Retinal pigment epithelial cell (primary cell): ENCODE results near the gene PPP1R37.

Experiments
- DNase-seq: peaks from one replicate; pipeline ENCODE4 v3.0.0-alpha.2; 2010; ENCODE audit warnings: low read depth
- H3K4me3 ChIP-seq: 2 replicates; pipeline ENCODE4 v1.5.1; 2011; ENCODE audit warnings: mild to moderate bottlenecking, low read length, control low read depth, moderate library complexity
- TF ChIP-seq, protein P1 (sequence below): conservative IDR thresholded peaks from 2 replicates; pipeline ENCODE4 v1.5.1; 2011; ENCODE audit warnings: low read depth, low read length, control low read depth, inconsistent platforms

PPP1R37 gene

DNA sequence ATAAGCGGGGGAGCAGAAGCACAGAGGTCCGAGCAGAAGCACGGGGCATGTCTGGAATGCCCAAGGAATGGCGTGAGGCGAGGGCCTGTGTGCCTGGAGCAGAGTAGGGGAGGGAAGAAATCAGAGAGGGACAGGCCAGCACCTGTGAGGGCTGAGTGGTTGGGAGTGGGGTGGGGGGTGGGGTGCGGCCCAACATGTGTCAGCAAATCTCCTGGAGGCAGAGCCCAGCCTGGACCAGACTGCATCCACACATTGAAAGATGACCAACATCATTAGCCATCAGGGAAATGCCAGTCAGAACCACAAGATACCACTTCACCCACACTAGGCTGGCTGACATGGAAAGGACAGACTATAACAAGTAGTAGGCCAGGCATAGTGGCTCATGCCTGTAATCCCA, 42.9 kb upstream of the PPP1R37 start:
- TF ChIP-seq, protein P1, sequence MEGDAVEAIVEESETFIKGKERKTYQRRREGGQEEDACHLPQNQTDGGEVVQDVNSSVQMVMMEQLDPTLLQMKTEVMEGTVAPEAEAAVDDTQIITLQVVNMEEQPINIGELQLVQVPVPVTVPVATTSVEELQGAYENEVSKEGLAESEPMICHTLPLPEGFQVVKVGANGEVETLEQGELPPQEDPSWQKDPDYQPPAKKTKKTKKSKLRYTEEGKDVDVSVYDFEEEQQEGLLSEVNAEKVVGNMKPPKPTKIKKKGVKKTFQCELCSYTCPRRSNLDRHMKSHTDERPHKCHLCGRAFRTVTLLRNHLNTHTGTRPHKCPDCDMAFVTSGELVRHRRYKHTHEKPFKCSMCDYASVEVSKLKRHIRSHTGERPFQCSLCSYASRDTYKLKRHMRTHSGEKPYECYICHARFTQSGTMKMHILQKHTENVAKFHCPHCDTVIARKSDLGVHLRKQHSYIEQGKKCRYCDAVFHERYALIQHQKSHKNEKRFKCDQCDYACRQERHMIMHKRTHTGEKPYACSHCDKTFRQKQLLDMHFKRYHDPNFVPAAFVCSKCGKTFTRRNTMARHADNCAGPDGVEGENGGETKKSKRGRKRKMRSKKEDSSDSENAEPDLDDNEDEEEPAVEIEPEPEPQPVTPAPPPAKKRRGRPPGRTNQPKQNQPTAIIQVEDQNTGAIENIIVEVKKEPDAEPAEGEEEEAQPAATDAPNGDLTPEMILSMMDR: no peak
- H3K4me3 ChIP-seq: no peak overlapping the region
- DNase-seq: no peak

DNA sequence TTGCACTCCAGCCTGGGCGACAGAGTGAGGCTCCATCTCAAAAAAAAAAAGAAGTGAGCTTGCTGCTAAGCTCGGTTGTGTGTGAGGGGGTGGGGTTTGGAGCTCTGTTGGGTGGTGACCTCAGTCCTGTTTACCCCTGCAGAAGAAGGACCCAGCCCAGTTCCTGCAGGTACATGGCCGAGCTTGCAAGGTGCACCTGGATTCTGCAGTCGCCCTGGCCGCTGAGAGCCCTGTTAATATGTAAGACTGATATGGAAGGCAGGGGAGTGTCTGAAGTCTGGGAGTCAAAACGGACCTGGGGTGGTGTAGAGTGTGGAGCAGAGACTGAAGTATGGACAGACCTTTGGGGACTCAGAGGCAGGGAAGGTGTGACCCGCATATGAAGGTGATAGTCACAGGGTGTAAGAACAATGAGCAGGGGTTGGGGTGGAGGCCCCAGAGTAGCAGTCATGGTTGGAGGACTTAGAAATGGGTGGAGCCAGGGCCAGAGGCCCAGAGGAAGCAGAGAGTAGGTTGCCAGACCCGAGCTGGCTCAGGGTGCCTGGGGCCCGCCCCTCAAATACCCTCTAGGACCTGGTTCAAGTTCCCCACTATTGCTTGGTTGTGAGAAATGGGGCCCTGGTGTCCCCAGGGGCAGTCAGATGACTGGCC, 40.9 kb upstream of the PPP1R37 start:
- TF ChIP-seq, protein P1: no peak
- no peak for DNase-seq
- H3K4me3 ChIP-seq: no peak overlapping the region

DNA sequence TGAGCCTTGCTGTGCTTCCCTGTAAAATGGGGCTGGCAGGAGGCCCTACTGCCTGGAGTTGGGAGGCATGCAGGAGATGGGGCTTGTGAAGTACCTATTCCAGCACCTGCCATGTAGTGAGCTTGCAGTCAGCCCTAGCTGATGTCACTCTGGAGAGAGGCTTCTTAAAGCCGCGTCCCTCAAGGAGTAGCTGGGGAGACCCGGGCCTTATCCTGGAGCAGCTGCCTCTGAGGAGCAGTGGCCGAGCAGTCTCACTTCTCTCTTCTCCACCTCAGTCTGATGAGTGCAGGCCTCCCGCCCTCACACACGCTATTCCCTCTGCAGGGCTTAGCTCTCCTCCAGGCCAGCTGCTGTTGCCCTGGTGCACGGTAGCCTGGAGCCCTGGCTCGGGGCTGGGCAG, 36.1 kb upstream of the PPP1R37 start:
- TF ChIP-seq, protein P1: no peak
- no peak for DNase-seq
- H3K4me3 ChIP-seq: no peak overlapping the region

DNA sequence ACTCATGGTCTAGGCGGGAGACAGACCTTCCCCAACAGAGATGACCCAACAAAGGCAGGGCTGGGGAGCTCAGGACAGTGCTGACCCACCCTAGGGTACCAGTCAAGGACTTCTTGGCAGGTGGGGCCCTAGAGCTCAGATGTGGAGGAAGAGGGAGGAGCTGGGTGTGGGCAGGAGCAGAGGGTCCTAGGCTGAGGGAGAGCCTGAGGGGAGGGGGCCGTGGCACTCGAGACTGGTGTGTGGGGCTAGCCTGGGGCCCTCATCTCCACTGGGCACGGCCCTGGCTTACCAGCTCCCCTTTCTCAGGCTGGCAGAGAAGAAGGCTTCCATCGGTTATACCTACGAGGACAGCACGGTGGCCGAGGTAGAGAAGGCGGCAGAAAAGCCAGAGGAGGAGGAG, 35.5 kb upstream of the PPP1R37 start:
- H3K4me3 ChIP-seq: no peak overlapping the region
- TF ChIP-seq, protein P1: no peak
- DNase-seq: no peak

DNA sequence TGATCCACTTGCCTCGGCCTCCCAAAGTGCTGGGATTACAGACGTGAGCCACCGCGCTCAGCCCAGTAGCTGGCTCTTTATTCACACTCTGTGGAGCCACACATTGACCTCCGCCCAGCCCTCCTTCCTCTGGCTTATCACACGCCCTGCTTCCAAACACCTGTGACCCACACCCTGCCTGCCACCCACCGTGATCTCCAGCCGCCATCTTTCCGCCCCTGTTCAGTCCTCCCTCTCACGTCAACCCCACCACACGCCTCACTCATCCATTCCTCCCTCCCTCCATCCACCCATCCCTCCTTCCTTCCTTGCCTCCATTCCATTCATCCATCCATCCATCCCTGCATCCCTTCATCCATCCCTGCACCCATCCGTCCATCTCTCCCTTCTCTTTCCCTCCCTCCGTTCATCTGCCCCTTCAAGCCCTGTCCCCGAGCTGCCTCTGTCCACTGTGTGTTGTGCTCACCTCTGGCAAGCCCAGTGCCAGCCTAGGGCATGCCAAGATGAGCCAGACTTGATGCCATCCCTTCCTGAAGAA, 34.3 kb upstream of the PPP1R37 start:
- TF ChIP-seq, protein P1: no peak
- H3K4me3 ChIP-seq: no peak overlapping the region
- DNase-seq: no peak

DNA sequence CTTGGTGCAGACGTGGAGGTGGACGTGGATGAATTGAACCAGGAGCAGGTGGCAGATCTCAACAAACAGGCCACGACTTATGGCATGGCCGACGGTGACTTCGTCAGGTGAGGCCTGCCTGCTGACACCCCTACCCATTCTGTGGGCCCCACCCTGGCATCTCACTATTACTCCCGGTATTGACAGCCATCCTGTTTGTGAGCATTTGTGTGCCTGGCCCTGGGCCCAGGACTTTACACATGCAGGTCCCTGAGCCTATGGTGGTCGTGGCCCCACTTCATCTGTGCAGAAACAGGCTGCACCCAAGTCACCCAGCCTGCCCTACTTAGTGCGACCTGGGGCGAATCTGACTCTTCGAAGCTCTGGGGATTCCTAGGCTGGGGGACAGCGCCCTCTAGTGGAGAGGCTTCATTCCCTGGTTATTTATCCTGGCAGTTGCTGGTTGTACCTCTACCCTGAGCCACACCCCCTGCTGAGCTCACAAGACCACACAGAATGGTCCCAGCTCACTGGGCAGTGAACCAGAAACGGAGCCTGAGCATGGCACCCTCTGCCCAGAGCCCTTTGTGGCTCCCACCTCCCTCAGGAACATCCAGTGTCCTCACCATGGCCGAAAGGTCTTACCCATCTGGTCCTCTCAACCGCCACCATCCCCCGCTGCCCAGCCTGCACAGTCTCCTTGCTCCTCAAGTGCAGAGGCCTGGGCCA, 33.6 kb upstream of the PPP1R37 start:
- no peak for DNase-seq
- no peak overlapping the region for H3K4me3 ChIP-seq
- TF ChIP-seq, protein P1: peak; percentile 91

DNA sequence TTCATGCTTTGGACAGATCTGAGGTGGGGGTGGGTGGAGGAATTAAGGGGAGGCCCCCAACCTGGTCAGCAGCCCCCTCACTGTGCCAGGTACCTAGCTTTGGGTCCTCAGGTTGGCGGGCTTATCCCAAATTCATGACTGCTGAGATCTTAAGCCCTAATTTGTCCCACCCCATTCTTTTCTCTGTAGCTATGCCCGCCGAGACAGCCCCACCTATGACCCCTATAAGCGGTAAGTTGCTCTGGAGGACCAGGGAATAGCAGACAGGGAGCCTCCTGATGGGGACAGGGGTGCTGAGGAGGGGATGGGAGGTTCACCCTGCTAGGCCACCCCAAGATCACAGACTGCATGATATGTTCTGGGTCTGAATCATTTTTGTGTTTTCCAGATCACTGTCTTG, 31.0 kb upstream of the PPP1R37 start:
- no peak for DNase-seq
- H3K4me3 ChIP-seq: no peak overlapping the region
- TF ChIP-seq, protein P1: no peak
